NOMO-1 treated with DMSO at 0.1 percent for 48 hours (cell line): ENCODE data around the gene PRKCE.

Source experiments
- DNase-seq: peaks from one replicate; lab custom pipeline; 2025; ENCODE audit not compliant: unreplicated experiment; lab: John Stamatoyannopoulos, UW

The PRKCE gene

DNA sequence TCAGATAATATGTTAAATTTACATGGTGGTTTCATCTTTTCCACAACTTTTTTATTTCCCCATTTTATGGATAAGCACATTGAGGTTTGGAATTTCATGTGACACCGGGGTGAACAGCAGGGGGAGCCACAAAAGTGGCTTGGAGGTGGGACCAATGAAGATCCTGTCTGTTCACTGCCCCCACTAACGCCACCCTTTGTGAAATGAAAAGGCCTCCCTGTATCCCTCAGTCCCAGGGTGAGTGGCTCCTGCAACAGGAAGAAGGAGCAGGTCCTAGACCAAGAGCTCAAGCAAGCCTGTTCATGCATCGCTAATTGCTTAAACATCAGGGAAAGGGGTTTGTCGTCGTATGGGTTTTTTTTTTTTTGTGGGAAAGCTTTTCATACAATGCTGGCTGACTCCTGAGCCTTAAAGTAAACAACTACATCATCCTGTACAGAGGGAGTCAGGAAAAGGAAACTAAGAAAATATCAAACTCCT, 377.9 kb downstream of the PRKCE start:
- DNase-seq = no peak

DNA sequence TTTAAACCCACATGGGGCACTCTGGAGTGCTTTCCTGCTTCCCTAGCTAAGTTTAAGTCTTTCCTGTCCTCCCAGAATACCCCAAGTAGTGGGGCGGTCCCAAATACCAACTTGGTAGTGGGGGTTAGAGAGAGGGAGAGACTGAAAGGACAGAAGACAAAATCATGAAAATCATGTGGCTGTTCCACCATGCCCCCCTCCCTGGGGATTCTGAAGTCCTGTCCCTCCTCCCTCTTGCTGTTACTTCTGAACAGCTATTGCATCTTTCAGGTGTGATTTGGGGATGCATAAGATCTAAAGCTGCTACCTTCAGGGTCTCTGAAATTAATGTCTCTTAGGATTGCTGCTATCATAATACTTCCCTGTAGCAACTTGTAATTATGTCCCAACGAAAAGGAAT, 378.9 kb downstream of the PRKCE start:
- DNase-seq = no peak

DNA sequence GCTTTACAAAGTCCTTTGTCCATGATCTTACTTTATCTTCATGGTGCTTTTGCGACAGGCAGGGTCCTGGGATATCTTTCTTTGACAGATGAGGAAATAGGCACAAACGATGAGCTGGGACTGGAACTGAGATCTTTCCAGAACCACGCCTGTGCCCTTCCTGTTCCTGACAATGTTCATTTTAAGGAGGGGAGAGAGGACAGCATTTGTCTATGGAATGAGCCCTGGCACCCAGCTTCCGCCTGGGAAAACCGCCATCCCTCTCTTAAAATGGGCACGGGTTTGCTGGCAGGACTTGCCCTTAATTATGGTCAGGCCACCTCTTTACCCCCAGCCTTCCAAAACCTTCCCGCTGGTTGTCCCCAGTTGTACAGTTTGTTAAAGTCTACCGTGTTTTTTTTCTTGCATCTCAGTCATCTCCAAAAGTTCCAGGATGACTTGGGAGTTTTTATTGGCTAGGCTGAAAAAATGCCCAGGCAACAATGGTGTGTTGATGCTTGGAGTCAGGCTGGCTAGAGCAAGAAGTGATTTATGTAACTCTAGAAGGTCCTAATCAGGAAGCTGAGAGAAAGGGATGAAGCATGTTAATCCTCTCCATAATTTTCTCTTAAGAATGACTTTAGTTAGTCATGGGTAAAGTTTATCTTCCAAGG, 380.8 kb downstream of the PRKCE start:
- DNase-seq = no peak

DNA sequence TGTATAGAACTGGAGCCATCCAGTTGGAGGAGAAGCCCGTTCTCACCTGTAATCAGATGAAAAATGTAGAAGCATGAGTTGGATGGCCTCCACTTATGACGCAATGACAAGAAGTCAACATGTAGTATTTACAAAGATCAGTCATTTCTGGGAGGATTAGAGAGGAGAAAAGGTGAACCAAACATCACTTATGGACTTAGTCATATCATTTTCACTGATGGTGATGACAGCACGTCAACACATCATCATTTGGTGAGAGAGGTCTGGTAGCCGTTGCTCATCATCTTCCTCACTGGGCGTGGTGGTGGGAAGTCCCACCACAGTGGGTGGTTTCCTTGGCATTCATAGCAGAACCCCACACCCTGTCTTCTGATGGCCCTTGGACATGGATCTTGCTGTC, 381.5 kb downstream of the PRKCE start:
- no peak for DNase-seq

DNA sequence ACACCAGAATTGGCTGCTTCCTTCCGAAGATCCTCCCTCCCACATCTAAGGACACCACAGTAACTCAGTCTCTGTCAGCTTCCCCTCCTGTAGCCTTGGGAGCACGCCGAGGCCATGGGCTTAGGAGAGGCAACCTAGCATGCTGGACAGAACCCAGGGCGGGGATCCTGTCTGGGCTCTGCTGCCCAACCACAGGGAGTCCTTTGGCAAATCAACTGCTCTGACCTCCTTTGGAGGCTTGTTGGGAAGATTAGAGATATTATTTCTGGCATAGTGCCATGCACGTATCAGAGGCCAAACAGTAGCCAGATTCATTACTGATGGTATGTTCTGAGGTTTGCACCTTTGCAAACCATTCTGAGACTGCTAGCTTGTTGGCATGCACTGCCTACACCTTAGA, 383.1 kb downstream of the PRKCE start:
- DNase-seq = no peak

DNA sequence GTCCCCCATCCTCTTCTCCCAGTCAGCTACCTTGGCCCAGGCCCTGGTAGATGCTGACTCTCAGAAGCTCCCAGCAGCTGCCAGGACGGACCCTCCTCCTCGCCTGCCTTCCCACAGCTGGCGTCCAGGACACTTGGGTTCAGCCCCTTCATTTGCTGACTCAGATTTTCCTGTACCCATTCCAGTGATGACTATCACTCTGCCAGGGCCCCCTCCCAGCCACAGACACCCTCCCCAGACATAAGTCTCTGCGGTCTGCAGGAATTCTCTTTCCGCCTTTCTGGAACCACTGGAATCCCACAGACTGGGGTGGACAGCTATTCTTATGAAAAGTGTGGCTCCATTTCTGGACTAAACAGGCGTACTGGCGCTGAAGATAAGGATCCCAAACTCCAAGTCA, 385.5 kb downstream of the PRKCE start:
- DNase-seq = no peak

DNA sequence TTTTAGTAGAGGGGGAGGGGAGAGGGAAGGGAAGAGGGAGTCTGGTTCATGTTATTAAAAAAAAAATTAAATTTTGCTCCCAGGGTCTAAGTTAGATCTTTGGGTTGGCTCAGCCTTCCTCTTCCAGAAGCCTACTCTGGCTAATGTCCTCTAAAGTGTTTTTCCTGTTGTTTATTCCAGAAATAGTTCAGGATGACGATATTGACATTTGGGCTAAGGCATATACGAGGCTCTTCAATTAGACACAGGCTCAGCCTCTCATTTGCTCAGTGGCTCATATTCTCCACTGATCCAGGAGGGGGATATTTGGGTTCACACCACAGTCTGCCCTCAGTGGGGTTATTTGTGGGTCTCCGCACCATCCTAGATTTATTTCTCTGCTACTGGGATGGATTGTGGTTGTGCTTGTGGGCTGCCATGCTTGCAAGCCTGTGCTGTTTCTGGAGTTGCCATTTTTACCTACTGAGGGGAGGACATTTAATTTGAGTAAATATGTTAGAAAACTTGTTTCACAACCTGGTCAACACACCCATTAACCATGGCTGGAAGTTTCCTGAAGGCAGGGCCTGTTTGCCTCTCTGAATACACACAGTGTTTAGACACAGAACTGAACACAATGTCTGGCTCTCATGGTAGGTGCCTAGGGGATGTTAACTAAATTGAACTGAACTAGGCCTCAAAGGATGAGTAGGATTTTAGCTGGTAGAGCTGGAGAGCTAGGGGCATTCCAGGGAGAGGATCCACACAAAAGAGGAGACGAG, 388.2 kb downstream of the PRKCE start:
- DNase-seq = no peak

DNA sequence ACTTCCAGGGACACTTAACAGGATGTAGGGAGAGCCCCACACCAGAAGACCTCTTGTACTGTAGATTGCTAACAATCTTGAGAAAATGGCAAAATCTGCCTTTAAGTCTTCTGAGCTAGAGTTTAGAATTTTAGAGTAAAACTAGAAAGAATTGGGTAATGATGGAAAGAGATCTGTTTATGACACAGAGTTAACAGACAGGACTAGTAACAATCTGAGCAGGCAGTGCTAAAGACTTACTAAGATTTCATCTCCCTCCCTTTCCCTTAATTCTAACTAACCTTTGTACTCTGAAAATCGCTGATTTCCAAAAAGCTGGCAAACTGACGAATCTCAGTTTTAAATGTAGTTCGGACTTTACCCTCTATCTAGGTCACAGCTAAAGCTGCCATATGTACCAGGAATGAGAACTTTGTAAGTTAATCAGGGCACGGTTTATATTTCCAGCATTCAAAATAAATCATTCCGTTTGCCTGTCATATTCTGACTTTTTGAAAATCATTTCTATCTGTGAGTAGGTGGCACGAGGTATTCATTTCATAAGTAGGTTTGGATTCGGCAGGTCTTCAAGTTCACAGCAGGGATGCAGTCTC, 389.2 kb downstream of the PRKCE start:
- no peak for DNase-seq

DNA sequence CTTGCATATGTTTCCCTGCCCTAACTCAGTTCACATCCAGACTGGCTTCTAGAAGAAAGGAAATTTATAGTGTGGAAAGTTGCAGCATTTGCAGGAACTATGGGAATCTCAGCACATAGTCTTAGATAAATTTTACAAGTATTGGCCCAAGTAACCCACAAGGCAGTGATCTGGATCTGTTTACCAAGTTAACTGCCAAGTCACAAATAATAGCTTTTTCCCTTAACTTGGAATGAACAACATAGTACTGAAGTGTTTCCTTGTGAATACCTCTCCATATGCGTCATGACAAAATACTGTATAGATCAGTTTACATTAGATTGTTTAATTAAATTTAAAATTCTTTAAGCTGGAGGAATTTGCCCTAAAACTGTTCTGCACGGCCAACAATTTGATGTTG, 390.0 kb downstream of the PRKCE start:
- DNase-seq = no peak

DNA sequence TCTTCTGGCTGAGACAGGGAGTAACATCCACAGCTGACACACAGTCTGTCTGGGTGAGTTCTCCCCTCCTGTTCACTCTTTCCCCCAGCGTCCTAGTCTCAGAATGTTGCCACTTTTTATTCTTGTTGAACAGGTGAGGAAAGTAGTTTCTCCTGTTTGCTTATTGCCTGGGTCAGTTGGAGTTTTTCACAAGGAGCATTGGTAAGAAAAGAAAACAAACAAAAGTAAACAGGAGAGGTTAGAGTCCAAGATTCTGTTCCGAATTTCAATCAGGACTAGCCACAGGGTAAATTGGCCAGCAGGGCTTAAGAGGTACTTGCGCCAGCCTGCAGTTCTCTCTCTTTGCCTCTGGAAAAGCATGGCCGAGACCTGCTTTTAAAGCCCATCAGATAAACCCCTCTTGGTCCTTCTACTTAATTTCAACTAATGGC, 390.7 kb downstream of the PRKCE start:
- no peak for DNase-seq

DNA sequence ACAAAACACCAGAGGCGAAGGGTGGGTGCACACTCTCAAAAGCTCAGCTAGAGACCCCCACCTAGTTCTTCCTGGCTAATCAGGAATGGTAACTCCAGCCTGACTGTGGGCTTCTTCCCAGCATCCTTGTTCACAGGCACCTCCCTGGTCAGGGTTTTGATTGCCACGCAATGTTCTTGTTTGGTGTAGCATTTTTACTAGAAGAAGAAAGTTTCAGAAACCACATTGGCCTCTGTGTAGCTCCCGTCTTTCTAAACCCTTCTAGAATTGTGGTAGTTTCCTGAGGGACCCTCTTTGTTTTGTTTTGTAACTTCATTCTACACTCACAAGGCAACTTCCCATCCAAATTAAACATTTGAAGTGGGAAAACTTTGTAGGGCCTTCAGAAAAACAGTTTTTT, 391.2 kb downstream of the PRKCE start:
- DNase-seq = no peak

DNA sequence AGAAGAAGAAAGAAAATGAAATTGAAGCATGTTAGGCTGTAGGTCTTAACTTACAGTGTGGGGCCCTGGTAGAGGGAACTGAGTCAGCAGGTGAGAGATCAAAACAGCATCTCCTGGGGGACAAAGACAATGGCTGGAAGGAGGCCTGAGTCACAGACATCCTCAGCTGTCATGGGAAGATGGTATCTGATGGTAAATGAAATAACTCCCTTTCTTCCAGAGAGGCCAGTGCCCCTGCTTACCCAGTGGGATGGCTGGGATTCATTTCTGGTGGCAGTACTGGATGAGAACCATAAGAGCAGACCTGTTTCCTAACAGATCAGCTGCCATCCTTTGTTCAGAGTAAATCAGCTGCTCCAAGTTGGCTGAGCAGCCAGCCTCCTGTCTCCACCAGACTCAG, 394.4 kb downstream of the PRKCE start:
- no peak for DNase-seq

DNA sequence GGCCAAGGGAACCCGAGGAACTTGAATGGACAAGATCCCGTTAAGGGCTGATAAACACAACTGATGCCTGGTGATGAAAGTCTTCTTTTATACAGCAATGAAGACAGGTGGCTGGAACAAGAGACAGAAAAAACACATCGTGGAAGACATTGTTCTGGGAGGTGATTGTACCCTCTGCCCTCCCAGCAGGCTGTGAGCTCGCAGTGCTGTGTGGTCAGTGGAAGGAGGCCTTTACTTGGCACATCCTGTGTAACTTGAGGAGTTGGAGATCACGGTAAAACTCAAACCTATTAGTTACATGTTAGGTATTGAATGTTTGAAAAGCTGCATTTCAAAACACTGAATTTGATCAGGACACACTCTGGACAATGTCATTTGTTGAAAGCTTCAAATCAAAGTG, 395.8 kb downstream of the PRKCE start:
- DNase-seq = no peak

DNA sequence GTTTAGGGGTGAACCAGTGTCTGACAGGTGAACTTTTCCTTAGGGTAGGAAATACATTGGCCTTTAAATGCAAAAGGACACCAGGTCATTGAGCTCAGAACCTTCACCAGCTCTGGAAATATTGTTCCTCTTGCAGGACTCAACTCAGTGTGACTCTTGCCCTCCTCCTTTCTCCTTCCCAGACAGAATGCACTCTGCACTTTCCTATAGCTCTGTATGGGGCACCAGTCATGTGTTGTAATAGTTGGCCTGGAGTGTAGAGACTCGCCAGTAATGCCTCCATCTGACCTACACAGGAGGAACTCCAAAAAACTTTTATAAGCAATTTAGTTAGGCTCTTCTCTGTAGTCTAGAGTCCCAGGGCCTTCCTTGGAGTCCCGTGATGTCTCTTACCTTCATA, 397.2 kb downstream of the PRKCE start:
- no peak for DNase-seq

DNA sequence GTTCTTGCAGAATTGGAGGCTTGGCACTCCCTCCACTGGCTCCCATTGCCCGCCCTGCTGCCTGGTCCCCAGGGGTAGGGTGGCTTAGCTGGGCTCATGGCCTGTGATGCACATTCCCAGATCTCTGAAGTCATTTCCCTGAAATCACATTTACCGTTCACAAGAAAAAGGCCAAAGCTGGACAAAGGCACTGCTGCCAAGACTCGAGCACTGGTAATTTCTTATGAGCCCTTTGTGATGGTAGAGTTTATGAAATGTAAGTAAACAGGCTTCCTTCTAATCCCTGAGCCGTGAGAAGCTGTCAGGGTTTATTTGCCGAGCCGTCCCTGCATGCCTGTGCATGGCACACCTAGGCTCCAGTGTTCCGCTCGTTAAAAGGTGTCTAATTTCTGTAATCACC, 398.6 kb downstream of the PRKCE start:
- DNase-seq = no peak

DNA sequence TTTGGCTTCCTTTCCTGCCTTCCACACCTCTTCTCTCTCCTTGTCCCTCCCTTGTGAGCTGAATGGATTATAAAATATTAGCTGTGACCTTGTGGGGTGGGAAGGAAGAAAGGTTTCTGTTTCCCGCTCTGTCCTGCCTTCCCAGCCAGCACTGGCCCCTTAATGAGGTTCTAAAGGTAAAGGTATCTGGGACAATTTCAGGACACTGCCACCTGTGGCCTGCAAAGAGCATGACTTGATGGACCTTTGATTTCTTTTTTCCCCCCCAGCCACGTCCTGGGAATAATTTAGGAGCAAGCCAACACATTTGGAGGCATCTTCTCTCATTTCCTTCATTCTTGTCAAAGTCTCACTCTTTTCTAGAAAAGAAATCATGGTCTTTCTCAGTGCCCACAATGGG, 399.0 kb downstream of the PRKCE start:
- DNase-seq = no peak

DNA sequence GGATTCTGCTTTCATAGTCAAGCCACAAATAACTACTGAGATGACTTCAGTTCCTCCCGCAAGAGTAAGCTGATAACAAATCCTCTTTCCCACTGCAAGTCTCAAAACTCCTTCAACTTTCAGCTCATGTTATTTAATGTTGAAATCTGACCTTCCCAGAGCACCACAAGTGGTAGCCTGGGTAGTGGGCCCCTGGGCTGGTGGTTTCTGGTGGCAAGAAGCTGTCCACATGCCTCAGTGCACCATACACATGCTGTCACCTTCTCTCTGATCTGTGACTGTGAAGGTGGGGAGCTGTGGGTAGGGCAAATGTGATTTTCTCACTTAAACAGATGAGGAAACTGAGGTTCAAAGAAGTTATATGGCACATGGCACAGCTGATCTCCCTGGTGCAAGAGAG, 399.6 kb downstream of the PRKCE start:
- no peak for DNase-seq

DNA sequence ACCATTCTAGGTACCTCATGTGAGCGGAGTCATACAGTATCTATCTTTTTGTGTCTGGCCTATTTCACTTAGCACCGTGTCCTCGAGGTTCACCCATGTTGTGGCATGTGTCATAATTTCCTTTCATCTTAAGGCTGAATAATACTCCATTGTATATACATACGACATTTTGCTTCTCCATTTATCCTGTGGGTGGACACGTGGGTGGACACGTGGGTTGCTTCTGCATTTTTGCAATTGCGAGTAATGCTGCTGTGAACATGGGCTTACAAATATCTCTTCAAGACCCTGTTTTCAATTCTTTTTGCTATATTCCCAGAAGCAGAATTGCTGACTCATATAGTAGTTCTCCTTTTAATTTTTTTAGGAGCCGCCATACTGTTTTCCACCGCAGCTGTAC, 402.1 kb downstream of the PRKCE start:
- DNase-seq = no peak

DNA sequence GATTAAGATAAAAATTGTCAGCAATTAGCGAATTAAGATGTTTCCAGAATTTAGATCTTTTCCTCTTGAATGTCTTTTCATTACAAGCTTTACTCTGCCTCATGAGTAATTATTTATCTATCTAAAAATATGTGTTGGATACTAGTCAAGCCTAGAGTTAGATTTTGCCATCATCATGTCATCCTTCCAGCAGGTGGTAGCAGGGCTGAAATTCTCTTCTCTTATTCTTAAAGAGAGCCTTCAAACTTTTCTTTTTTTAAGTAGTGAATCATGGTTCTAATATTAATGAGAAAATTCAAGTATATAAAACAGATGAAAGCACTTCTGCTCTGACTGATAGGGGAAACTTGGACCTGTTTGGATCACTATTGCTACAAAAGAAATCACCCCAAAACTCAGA, 405.1 kb downstream of the PRKCE start:
- DNase-seq = no peak

DNA sequence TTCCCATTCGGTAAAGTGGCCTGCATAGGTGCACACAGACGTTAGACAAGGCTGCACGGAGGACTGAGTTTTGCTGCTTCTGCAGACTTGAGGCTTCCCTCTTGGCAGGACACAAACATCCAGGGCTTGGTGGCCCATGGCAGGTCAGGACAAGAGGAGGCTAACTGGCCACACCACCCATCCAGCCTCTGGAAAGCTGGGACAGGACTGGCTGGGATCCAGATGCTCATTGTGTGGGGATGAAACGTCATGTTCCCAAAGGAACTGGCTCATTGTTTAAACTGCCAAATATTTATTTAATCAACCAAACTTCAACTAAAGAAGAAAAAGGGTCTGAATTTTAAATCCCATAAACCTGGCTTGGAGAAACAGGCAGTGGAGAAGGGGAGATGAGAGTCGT, 406.7 kb downstream of the PRKCE start:
- no peak for DNase-seq

DNA sequence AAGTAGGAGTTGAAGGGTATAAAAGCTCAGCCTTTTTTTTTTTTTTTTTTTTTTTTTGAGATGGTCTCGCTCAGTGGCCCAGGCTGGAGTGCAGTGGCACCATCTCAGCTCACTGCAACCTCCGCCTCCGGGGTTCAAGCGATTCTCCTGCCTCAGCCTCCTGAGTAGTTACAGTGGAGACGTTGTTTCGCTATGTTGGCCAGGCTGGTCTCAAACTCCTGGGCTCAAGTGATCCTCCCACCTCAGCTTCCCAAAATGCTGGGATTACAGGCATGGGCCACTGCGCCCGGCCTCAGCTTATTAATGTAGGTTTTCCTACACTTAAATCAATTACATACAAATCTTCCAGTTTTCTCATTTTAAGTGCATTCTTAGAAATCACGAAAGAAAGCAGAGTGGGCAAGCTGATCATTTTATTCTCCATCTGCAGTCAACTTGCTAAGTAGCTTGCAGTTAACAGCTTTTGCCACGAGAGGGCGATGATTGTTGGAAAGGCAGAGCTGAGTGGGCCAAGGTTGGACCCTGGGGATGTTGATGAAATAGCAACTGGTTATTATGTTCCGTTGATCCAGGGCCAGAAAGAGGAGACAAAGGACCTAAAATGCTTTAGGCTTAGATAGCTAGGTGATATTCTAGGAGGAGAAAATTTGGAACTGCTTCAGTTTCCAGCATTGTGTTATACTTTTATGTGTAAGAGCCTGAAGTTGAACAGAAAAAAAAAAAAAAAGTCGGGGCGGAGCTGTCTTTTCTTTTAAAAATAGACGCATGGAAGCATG, 411.4 kb downstream of the PRKCE start:
- peak; percentile 66 for DNase-seq

DNA sequence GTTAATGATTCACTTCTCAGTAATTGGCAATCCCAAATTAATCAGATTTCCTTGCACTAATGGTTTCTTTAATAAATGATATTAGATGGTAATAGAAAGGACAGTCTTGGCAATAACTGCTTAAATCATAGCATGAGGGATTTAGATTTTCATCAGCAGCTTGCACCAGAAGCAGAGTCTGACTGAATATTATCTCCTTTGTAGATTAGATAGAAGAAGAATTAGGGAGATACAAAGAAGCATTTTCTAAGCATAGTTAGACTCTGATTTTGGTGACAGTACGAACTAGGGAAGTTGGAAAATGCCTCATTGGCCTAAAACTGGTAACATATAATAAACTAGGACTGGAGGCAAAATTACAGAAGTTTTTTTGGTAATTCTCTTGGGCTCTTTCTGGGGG, 412.9 kb downstream of the PRKCE start:
- DNase-seq = no peak
